Skeletal muscle cell (primary cell): Measurements from ENCODE around the gene PPAT.
"Not testable (repeated sequence)": the region's sequence is repeated elsewhere in the genome, so short reads cannot be mapped to it uniquely, and the experiment has no call there.

Experiments used
- DNase-seq: peaks from one replicate; pipeline ENCODE4 v3.0.0-alpha.2; 2010; ENCODE audit warnings: low read depth
- H3K4me3 ChIP-seq: 2 replicates; pipeline ENCODE4 v1.5.1; 2011; ENCODE audit warnings: low read depth, mild to moderate bottlenecking, control low read depth, low read length, moderate library complexity

The PPAT gene

GRCh38 chr4:56435140-56435926 is at the start of gene PPAT:
PPAT (minus strand) TSS chr4:56435615; CDS start chr4:56435477, 138 bp downstream.
- H3K4me3 ChIP-seq = peak within 1 kb of the TSS; percentile 89
- peak; percentile 93 for DNase-seq

GRCh38 chr4:56480691-56481090 is 45.3 kb upstream of the PPAT start:
- DNase-seq = no peak
- H3K4me3 ChIP-seq = no peak overlapping the region

GRCh38 chr4:56477192-56477702 is 41.8 kb upstream of the PPAT start:
- H3K4me3 ChIP-seq = no peak overlapping the region
- DNase-seq = no peak

- no peak for DNase-seq
These were observed 40.5 kb upstream of the PPAT start for GRCh38 chr4:56475917-56476316.

GRCh38 chr4:56469489-56470210 is 34.2 kb upstream of the PPAT start:
- no peak overlapping the region for H3K4me3 ChIP-seq
- no peak for DNase-seq

More at GRCh38 chr4:56475917-56476316, 40.5 kb upstream of the PPAT start:
- H3K4me3 ChIP-seq = no peak overlapping the region

- no peak for DNase-seq
- peak overlapping the region; percentile 98 for H3K4me3 ChIP-seq
These were observed 32.6 kb upstream of the PPAT start for GRCh38 chr4:56468097-56468422.

- H3K4me3 ChIP-seq = peak within 1 kb of the TSS; percentile 98
- DNase-seq = peak; percentile 58
These were observed 32.1 kb upstream of the PPAT start, which contains the start of gene SRP72 for GRCh38 chr4:56467284-56468096. SRP72 (plus strand) TSS chr4:56467617; CDS start chr4:56467636, 19 bp downstream.

GRCh38 chr4:56466910-56467283 is 31.5 kb upstream of the PPAT start:
- no peak for DNase-seq
- H3K4me3 ChIP-seq = peak overlapping the region; percentile 98

- peak overlapping the region; percentile 98 for H3K4me3 ChIP-seq
- not testable (repeated sequence) for DNase-seq
These were observed 30.9 kb upstream of the PPAT start for GRCh38 chr4:56466296-56466761.

- H3K4me3 ChIP-seq = peak overlapping the region; percentile 98
- no peak for DNase-seq
These were observed 30.3 kb upstream of the PPAT start for GRCh38 chr4:56465599-56466295.

GRCh38 chr4:56464581-56464980 is 29.2 kb upstream of the PPAT start:
- no peak for DNase-seq
- H3K4me3 ChIP-seq = no peak overlapping the region

- DNase-seq = no peak
- H3K4me3 ChIP-seq = no peak overlapping the region
These were observed 28.3 kb upstream of the PPAT start for GRCh38 chr4:56463711-56464110.

- no peak overlapping the region for H3K4me3 ChIP-seq
- DNase-seq = no peak
These were observed 26.7 kb upstream of the PPAT start for GRCh38 chr4:56462157-56462556.

- no peak for DNase-seq
- H3K4me3 ChIP-seq = no peak overlapping the region
These were observed 24.7 kb upstream of the PPAT start for GRCh38 chr4:56460085-56460484.

- DNase-seq = no peak
These were observed 14.9 kb upstream of the PPAT start for GRCh38 chr4:56450342-56450741.

GRCh38 chr4:56449475-56449874 is 14.1 kb upstream of the PPAT start:
- DNase-seq, H3K4me3 ChIP-seq: not testable (repeated sequence)

More at GRCh38 chr4:56450342-56450741, 14.9 kb upstream of the PPAT start:
- no peak overlapping the region for H3K4me3 ChIP-seq

- DNase-seq = no peak
- H3K4me3 ChIP-seq = no peak overlapping the region
These were observed 12.9 kb upstream of the PPAT start for GRCh38 chr4:56448301-56448700.

- no peak overlapping the region for H3K4me3 ChIP-seq
- DNase-seq = no peak
These were observed 10.3 kb upstream of the PPAT start for GRCh38 chr4:56445699-56446098.

GRCh38 chr4:56444719-56445118 is 9.3 kb upstream of the PPAT start:
- no peak for DNase-seq
- no peak overlapping the region for H3K4me3 ChIP-seq
